ENCODE data around the gene PNLIPRP2.

- TF ChIP-seq CTCF (IDR thresholded peaks at IDR 0.05; ENCODE audit: control extremely low read depth in 1 of 3, insufficient read depth in 1 of 3, low read depth in 1 of 3, low read length in 3 of 3) = no peak
- no peak for TF ChIP-seq USF2 (IDR thresholded peaks at IDR 0.05; ENCODE audit: low read length)
- TF ChIP-seq SIX5 (IDR thresholded peaks at IDR 0.05; ENCODE audit: low read depth, low read length) = no peak
- TF ChIP-seq CEBPB (IDR thresholded peaks at IDR 0.05; ENCODE audit: low read depth, low read length) = no peak
Measured at GRCh38 chr10:116694243-116694926, 73.6 kb downstream of the PNLIPRP2 start.
